Heart right ventricle (tissue), 16 donors: ENCODE results near the gene ZBTB44. TPM values are rescaled to one million over a fixed set of nuclear protein-coding genes. Genes with fewer than 3 reads are reported as not detected.
A peak's percentile ranks its signal among the peaks of the same experiment; 100 is the strongest.

Experiments
- ATAC-seq, 8 donors: fragments of 200-7000 bp; cut with Tn5 transposase; one replicate each; pipeline ENCODE4 v1.9.1; 2020; ENCODE audit warnings: mild to moderate bottlenecking in 8 of 8, moderate library complexity in 8 of 8, moderate number of reproducible peaks in 1 of 8
- DNase-seq, 2 donors: peaks; one replicate each; pipeline ENCODE4 v3.0.0-alpha.2; 2020
- H3K27ac ChIP-seq, 10 donors: fragments of 200-600 bp; sonication (generic) in 2 of 10; one replicate each; pipeline versions ENCODE4 v1.5.0 to v1.8.0; 2020 to 2022; ENCODE audit warnings: mild to moderate bottlenecking in 3 of 10
- H3K27me3 ChIP-seq, 7 donors: fragments of 200-600 bp; one replicate each; pipeline ENCODE4 v1.8.0; 2021 to 2022; ENCODE audit warnings: mild to moderate bottlenecking in 2 of 7
- H3K36me3 ChIP-seq, 9 donors: fragments of 200-600 bp; sonication (generic) in 1 of 9; one replicate each; pipeline versions ENCODE4 v1.5.0 to v1.8.0; 2020 to 2022; ENCODE audit warnings: mild to moderate bottlenecking in 2 of 9
- H3K4me1 ChIP-seq, 9 donors: fragments of 200-600 bp; sonication (generic) in 1 of 9; one replicate each; pipeline versions ENCODE4 v1.5.0 to v1.8.0; 2020 to 2022; ENCODE audit warnings: mild to moderate bottlenecking in 4 of 9
- H3K4me3 ChIP-seq, 10 donors: fragments of 200-600 bp; sonication (generic) in 2 of 10; one replicate each; pipeline versions ENCODE4 v1.5.0 to v1.8.0; 2020 to 2022; ENCODE audit warnings: mild to moderate bottlenecking in 7 of 10, moderate library complexity in 2 of 10
- H3K9me3 ChIP-seq, 11 donors: fragments of 200-600 bp in 10 of 11; sonication (generic) in 2 of 11; one replicate each; pipeline versions ENCODE4 v1.5.0 to v1.8.0; 2013 to 2022; ENCODE audit warnings: mild to moderate bottlenecking in 2 of 11, control low read depth in 1 of 11, moderate library complexity in 1 of 11
- CTCF ChIP-seq, 9 donors: fragments of 200-600 bp; sonication (generic) in 2 of 9; IDR thresholded peaks; one replicate each; pipeline versions ENCODE4 v1.5.0 to v1.8.0; 2021 to 2022; ENCODE audit warnings: antibody characterized with exemption in 9 of 9, mild to moderate bottlenecking in 5 of 9, moderate library complexity in 1 of 9
- WGBS, 2 donors: extraction: QIAGEN DNeasy Blood & Tissue Kit; methylation state at CpG; one replicate each; pipeline ENCODE4 v1.1.7; 2013; ENCODE audit warnings: inconsistent platforms in 1 of 2; 5-methylcytosine and 5-hydroxymethylcytosine counted together
- intact Hi-C, 10 donors: fragments of 100-400 bp; cut with DNase I; formaldehyde crosslinking; loops; one replicate each; pipeline versions ENCODE4 v1.11.1 to v1.14.2; 2022
- polyA plus RNA-seq, 2 donors: library from polyadenylated mRNA; stranded (reverse); fragments of 200-250 nt; gene quantifications; one replicate each; pipeline ENCODE4 v1.2.3, GENCODE V29; 2013
- total RNA-seq, 10 donors: library from RNA; stranded (reverse); fragmentation: NEBNext Ultra II Directional in 3 of 10; extraction: Animal tissue kit (Norgen Biotek cat#: 25700) in 3 of 10; gene quantifications; one replicate each; pipeline versions ENCODE4 v1.2.1 to v1.2.4, GENCODE V29; 2021 to 2023
- donor health status: Arrhythmogenic right ventricular cardiomyopathy.
- donor health status: ischemic (EF 13 %, LVEDD 7.1; RV severe dilation, severe dysfunction).
- donor health status: healthy with polysubstance abuse.
- donor health status: DM: no; HTN: yes; CAD: no.
- donor health status: DM: no; HTN: no; CAD: no.
- donor health status: ischemic (EF 25% LVEDD 6.9; RV normal size, moderate dysfunction).
- donor health status: ischemic (EF 25% LVEDD 5.7; RV mildly dilated, moderate dysfunction).
- donor health status: healthy.
- donor health status: DM: yes; HTN: yes; CAD: no.
- donor health status: Ischemic cardiomyopathy.
- donor health status: ischemic (EF 35%, LVEDD 5.7; RV mildly dilated, moderate dysfunction).
- donor health status: nonischemic (EF 11% LVEDD 7.7; RV severe dilation, severe dysfunction).
- donor health status: DM: yes; HTN: yes; CAD: no.
- donor health status: PGD.
- donor health status: ischemic (EF 29% LVEDD 5.4; RV normal size, mild dysfunction).
- donor health status: nonischemic (EF 23%, LVEDD 6.1; RV moderate dilation, normal function).

The ZBTB44 gene
- total and polyA plus RNA-seq, 12 donors = 6.8 to 51.6 (median 39.3) TPM

GRCh38 chr11:130323452-130324450, 9.0 kb upstream of the ZBTB44 start:
- no peak overlapping the region for H3K27ac ChIP-seq
- intact Hi-C loops = no loop called here
- H3K4me3 ChIP-seq = no peak overlapping the region
- H3K27me3 ChIP-seq = no peaks in the 10 kb centered on the region
- no peak for ATAC-seq
- no peaks in the 10 kb centered on the region for H3K36me3 ChIP-seq
- WGBS, 2 donors = 88 to 92% methylated on average over 7 of the region's 7 CpGs
- peaks cover 0 to 20% (median 7%) of the 10 kb centered on the region in 11 donors for H3K9me3 ChIP-seq
- TF ChIP-seq CTCF (IDR thresholded peaks at IDR 0.05) = no peak
- DNase-seq = no peak
- no peaks in the 10 kb centered on the region for H3K4me1 ChIP-seq

GRCh38 chr11:130322126-130322525, 7.4 kb upstream of the ZBTB44 start:
- intact Hi-C loops = no loop called here
- no peak for DNase-seq
- no peak for TF ChIP-seq CTCF (IDR thresholded peaks at IDR 0.05)
- no peak overlapping the region for H3K4me3 ChIP-seq
- peaks cover 0 to 20% (median 7%) of the 10 kb centered on the region in 11 donors for H3K9me3 ChIP-seq
- H3K36me3 ChIP-seq = no peaks in the 10 kb centered on the region
- H3K27me3 ChIP-seq = no peaks in the 10 kb centered on the region
- H3K4me1 ChIP-seq = no peaks in the 10 kb centered on the region
- ATAC-seq = no peak
- H3K27ac ChIP-seq = no peak overlapping the region
- 80 to 84% methylated on average over 5 of the region's 5 CpGs for WGBS, 2 donors

GRCh38 chr11:130318031-130318673, 3.4 kb upstream of the ZBTB44 start:
- Histone ChIP-seq H3K9me3 (peaks cover 0 to 20% (median 7%) of the 10 kb centered on the region in 11 donors), H3K27me3 (no peaks in the 10 kb centered on the region), H3K27ac (no peak overlapping the region), H3K4me1 (peaks cover 0 to 14% (median 4%) of the 10 kb centered on the region in 9 donors), H3K4me3 (no peak overlapping the region), H3K36me3 (no peaks in the 10 kb centered on the region)
- ATAC-seq (no peak), DNase-seq (no peak)
- intact Hi-C loops = loop anchor here in 3 of 10 donors (10.0 kb wide), 2 partner anchors 577 to 597 kb away; partner anchors contain the start of gene SNX19 (in 1 of the 3)
- no peak for TF ChIP-seq CTCF (IDR thresholded peaks at IDR 0.05)
- WGBS, 2 donors = 78 to 80% methylated on average over 4 of the region's 4 CpGs

GRCh38 chr11:130315354-130315970, 745 bp upstream of the ZBTB44 start:
- Histone ChIP-seq H3K4me3 (peak overlapping the region in 9 of 10 donors; percentile 65 to 98 (median 90)), H3K27me3 (no peaks in the 10 kb centered on the region), H3K4me1 (peaks cover 0 to 41% (median 30%) of the 10 kb centered on the region in 9 donors), H3K27ac (peak overlapping the region in 9 of 10 donors; percentile 87 to 95 (median 93)), H3K9me3 (no peaks in the 10 kb centered on the region), H3K36me3 (no peaks in the 10 kb centered on the region)
- DNase-seq = peak; percentile 13 to 28
- TF ChIP-seq CTCF (IDR thresholded peaks at IDR 0.05) = peak in 1 of 9 donors; percentile 26
- ATAC-seq = peak in 5 of 8 donors; percentile 23 to 40 (median 34)
- intact Hi-C loops = loop anchor here in 3 of 10 donors (10.0 kb wide), 2 partner anchors 579 to 599 kb away; partner anchors contain the start of gene SNX19 (in 1 of the 3)
- WGBS, 2 donors = 36 to 44% methylated on average over 38 of the region's 38 CpGs
